T-cell (primary cell): ENCODE data around the gene ITPR1. TPM values are rescaled to one million over a fixed set of nuclear protein-coding genes. Genes with fewer than 3 reads are reported as not detected.

Experiments
- ATAC-seq, 4 experiments: fragments of 200-7000 bp in 3 of 4; fragments of 150-1000 bp in 1 of 4; cut with Tn5 transposase; replicated peaks in 1 of 4; 1 replicate in 3 of 4; 2 replicates in 1 of 4; pipeline ENCODE4 v1.10.0; 2021; ENCODE audit warnings: moderate library complexity in 3 of 4, mild to moderate bottlenecking in 2 of 4, moderate number of reproducible peaks in 1 of 4
- CTCF ChIA-PET, 2 donors: fragments of 300-600 bp; sonication (Branson Sonifier 250); formaldehyde crosslinking; loops; one replicate each; lab custom pipeline; 2022; ENCODE audit warnings: antibody characterized with exemption in 2 of 2; lab: Charles Lee
- POLR2A ChIA-PET, 2 donors: fragments of 300-600 bp; sonication (Branson Sonifier 250); formaldehyde crosslinking; loops; one replicate each; lab custom pipeline; 2022; ENCODE audit warnings: antibody characterized with exemption in 2 of 2; lab: Charles Lee
- DNase-seq, 35 experiments: peaks; one replicate each; pipeline versions ENCODE4 v3.0.0 to v3.0.0-alpha.2; 2013 to 2023
- H3K27ac ChIP-seq: one replicate; pipeline ENCODE4 v1.5.1; 2013; ENCODE audit warnings: low read length
- H3K27me3 ChIP-seq, 2 experiments: replicated peaks in 1 of 2; 1 replicate in 1 of 2; 2 replicates in 1 of 2; pipeline versions ENCODE4 v1.6.1 to v1.7.0; 2013; ENCODE audit warnings: low read length in 1 of 2, mixed read lengths in 1 of 2; ENCODE audit not compliant: control insufficient read depth in 2 of 2, insufficient read depth in 2 of 2; ENCODE audit errors: extremely low read depth in 1 of 2
- H3K36me3 ChIP-seq, 2 donors: 1 replicate in 1 of 2; 2 replicates in 1 of 2; pipeline versions ENCODE4 v1.6.1 to v1.7.0; 2013; ENCODE audit warnings: low read length in 1 of 2; ENCODE audit not compliant: control insufficient read depth in 2 of 2, insufficient read depth in 1 of 2; ENCODE audit errors: extremely low read depth in 1 of 2
- H3K4me1 ChIP-seq, 2 experiments: 1 replicate in 1 of 2; 2 replicates in 1 of 2; pipeline versions ENCODE4 v1.6.1 to v1.7.0; 2013; ENCODE audit warnings: low read length in 2 of 2, mixed read lengths in 1 of 2; ENCODE audit not compliant: insufficient read depth in 2 of 2, control insufficient read depth in 1 of 2; ENCODE audit errors: extremely low read depth in 1 of 2
- H3K4me3 ChIP-seq, 2 donors: 1 replicate in 1 of 2; 2 replicates in 1 of 2; pipeline versions ENCODE4 v1.5.1 to v1.7.0; 2013; ENCODE audit warnings: mild to moderate bottlenecking in 2 of 2, low read length in 1 of 2, moderate library complexity in 1 of 2; ENCODE audit not compliant: control insufficient read depth in 1 of 2; ENCODE audit errors: extremely low read depth in 1 of 2
- H3K9me3 ChIP-seq: 2 replicates; pipeline ENCODE4 v1.7.0; 2013
- H3K27ac Mint-ChIP-seq, 2 donors: one replicate each; pipeline ENCODE4 v1.8.0; 2020 to 2021; ENCODE audit warnings: mild to moderate bottlenecking in 2 of 2, mixed read lengths in 2 of 2
- H3K27me3 Mint-ChIP-seq, 2 donors: one replicate each; pipeline ENCODE4 v1.8.0; 2021 to 2022; ENCODE audit warnings: mixed read lengths in 2 of 2
- H3K36me3 Mint-ChIP-seq: one replicate; pipeline ENCODE4 v1.8.0; 2021; ENCODE audit warnings: mixed read lengths
- H3K4me1 Mint-ChIP-seq, 3 donors: one replicate each; pipeline ENCODE4 v1.8.0; 2020 to 2022; ENCODE audit warnings: mixed read lengths in 3 of 3, mild to moderate bottlenecking in 1 of 3
- H3K4me3 Mint-ChIP-seq, 3 donors: one replicate each; pipeline ENCODE4 v1.8.0; 2020 to 2022; ENCODE audit warnings: mild to moderate bottlenecking in 3 of 3, mixed read lengths in 3 of 3, moderate library complexity in 3 of 3
- H3K9me3 Mint-ChIP-seq, 3 donors: one replicate each; pipeline ENCODE4 v1.8.0; 2020 to 2022; ENCODE audit warnings: mixed read lengths in 3 of 3
- WGBS: methylation state at CpG from one replicate; pipeline ENCODE4 v1.1.5; 2013; ENCODE audit warnings: missing lambda C conversion rate; ENCODE audit not compliant: insufficient coverage; 5-methylcytosine and 5-hydroxymethylcytosine counted together
- total RNA-seq, 35 experiments: library from RNA in 6 of 35; stranded (reverse) in 6 of 35; fragments of 120-200 nt in 1 of 35; gene quantifications; one replicate each; pipeline versions ENCODE4 v1.2.1 to v1.2.4 and lab custom pipeline; 2013 to 2026

ITPR1 gene
- total RNA-seq, 5 donors from 2014 or later (not counting 1 experiment from before 2014, with no cell fraction given), result 53.8 to 105 (median 73.1) TPM

GRCh38 chr3:4841225-4841624 is 348.1 kb downstream of the ITPR1 start:
- H3K27ac ChIP-seq, result no peak overlapping the region
- H3K4me3 ChIP-seq, result no peak overlapping the region
- DNase-seq (no peak), ATAC-seq (no peak)
- no peaks in the 10 kb centered on the region for H3K27me3 ChIP-seq
- peak overlapping the region in 2 of 3 donors; percentile 28 to 32 for H3K4me3 Mint-ChIP-seq
- no peaks in the 10 kb centered on the region for H3K9me3 Mint-ChIP-seq
- CTCF ChIA-PET, result no interaction called here
- H3K27me3 Mint-ChIP-seq, result no peaks in the 10 kb centered on the region
- H3K36me3 Mint-ChIP-seq, result peaks cover 36% of the 10 kb centered on the region
- WGBS, result no CpG with 5 or more reads among the region's 3 CpGs
- POLR2A ChIA-PET, result interaction anchor here in 1 of 2 donors (0.6 kb wide), 1 partner anchor 331 kb away, joined by 3 read pairs; no protein-coding TSS in a partner anchor
- peaks cover 74 to 78% (median 75%) of the 10 kb centered on the region in 3 donors for H3K4me1 Mint-ChIP-seq
- H3K9me3 ChIP-seq, result no peaks in the 10 kb centered on the region
- peak overlapping the region; percentile 85 to 91 for H3K27ac Mint-ChIP-seq
- peaks cover 0 to 12% of the 10 kb centered on the region in 2 donors for H3K36me3 ChIP-seq
- H3K4me1 ChIP-seq, result peaks cover 23 to 33% of the 10 kb centered on the region in 2 experiments

GRCh38 chr3:4841776-4842440 is 348.8 kb downstream of the ITPR1 start:
- WGBS, result 90% methylated on average over 2 of the region's 3 CpGs
- peaks cover 31% of the 10 kb centered on the region for H3K36me3 Mint-ChIP-seq
- ChIA-PET CTCF (no interaction called here), POLR2A (interaction anchor here in 1 of 2 donors (0.6 kb wide), 1 partner anchor 331 kb away, joined by 3 read pairs; no protein-coding TSS in a partner anchor)
- peaks cover 75 to 78% (median 76%) of the 10 kb centered on the region in 3 donors for H3K4me1 Mint-ChIP-seq
- H3K27ac Mint-ChIP-seq, result peak overlapping the region; percentile 85 to 91
- Histone ChIP-seq H3K27ac (no peak overlapping the region), H3K4me1 (peaks cover 23 to 35% of the 10 kb centered on the region in 2 experiments), H3K27me3 (no peaks in the 10 kb centered on the region), H3K36me3 (peaks cover 0 to 12% of the 10 kb centered on the region in 2 donors), H3K4me3 (no peak overlapping the region), H3K9me3 (no peaks in the 10 kb centered on the region)
- ATAC-seq, result peak in 3 of 4 experiments; percentile 45 to 54 (median 50)
- H3K4me3 Mint-ChIP-seq, result peak overlapping the region in 2 of 3 donors; percentile 28 to 32
- H3K9me3 Mint-ChIP-seq, result no peaks in the 10 kb centered on the region
- no peak for DNase-seq
- no peaks in the 10 kb centered on the region for H3K27me3 Mint-ChIP-seq

DNA sequence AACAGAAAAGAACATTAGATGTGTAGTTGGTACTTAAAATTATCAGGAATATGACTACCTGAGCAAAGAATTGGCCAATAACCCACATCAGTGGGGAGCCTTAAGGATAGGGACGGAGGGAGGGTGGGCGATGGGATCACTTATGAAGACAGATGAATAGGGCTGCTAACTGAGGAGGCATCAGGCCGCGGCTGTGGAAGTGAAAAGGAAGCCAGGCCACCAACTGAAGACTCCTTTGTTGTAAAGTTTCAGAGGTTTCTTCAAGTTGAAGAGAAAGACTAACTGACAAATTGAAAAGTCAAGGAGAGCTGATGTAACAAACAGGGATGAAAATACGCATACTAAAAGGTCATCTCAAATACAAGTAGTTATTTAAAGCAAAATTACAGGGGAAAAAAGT is 350.5 kb downstream of the ITPR1 start:
- peak overlapping the region in 1 of 3 donors; percentile 27 for H3K4me3 Mint-ChIP-seq
- no peaks in the 10 kb centered on the region for H3K27me3 Mint-ChIP-seq
- H3K27ac ChIP-seq, result no peak overlapping the region
- peak overlapping the region; percentile 49 to 86 for H3K27ac Mint-ChIP-seq
- DNase-seq, result no peak
- no peaks in the 10 kb centered on the region for H3K9me3 Mint-ChIP-seq
- H3K9me3 ChIP-seq, result no peaks in the 10 kb centered on the region
- H3K36me3 Mint-ChIP-seq, result peaks cover 16% of the 10 kb centered on the region
- no peak overlapping the region for H3K4me3 ChIP-seq
- H3K27me3 ChIP-seq, result no peaks in the 10 kb centered on the region
- peaks cover 0 to 2% of the 10 kb centered on the region in 2 donors for H3K36me3 ChIP-seq
- H3K4me1 ChIP-seq, result peaks cover 25 to 45% of the 10 kb centered on the region in 2 experiments
- no CpG with 5 or more reads among the region's 5 CpGs for WGBS
- ChIA-PET POLR2A (interaction anchor here (0.6 to 1.1 kb wide), 4 partner anchors 8 to 22 kb away, joined by 4 to 5 read pairs (median 4); no protein-coding TSS in a partner anchor), CTCF (interaction anchor here in 1 of 2 donors (1.5 kb wide), 1 partner anchor 140 kb away, joined by 3 read pairs; no protein-coding TSS in a partner anchor)
- peaks cover 78 to 84% (median 81%) of the 10 kb centered on the region in 3 donors for H3K4me1 Mint-ChIP-seq
- ATAC-seq, result no peak

GRCh38 chr3:4845882-4846281 is 352.7 kb downstream of the ITPR1 start:
- Mint-ChIP-seq H3K9me3 (no peaks in the 10 kb centered on the region), H3K4me1 (peaks cover 94 to 96% (median 95%) of the 10 kb centered on the region in 3 donors), H3K27me3 (no peaks in the 10 kb centered on the region), H3K4me3 (peak overlapping the region; percentile 2 to 65 (median 25)), H3K36me3 (peaks cover 13% of the 10 kb centered on the region), H3K27ac (peak overlapping the region; percentile 84 to 91)
- ChIA-PET POLR2A (no interaction called here), CTCF (no interaction called here)
- Histone ChIP-seq H3K27me3 (no peaks in the 10 kb centered on the region), H3K4me1 (peaks cover 32 to 63% of the 10 kb centered on the region in 2 experiments), H3K4me3 (no peak overlapping the region), H3K27ac (peak overlapping the region; percentile 70), H3K36me3 (no peaks in the 10 kb centered on the region), H3K9me3 (no peaks in the 10 kb centered on the region)
- ATAC-seq, result peak; percentile 69 to 81 (median 74)
- peak in 1 of 35 experiments; percentile 78 for DNase-seq
- WGBS, result no CpG with 5 or more reads among the region's 3 CpGs

GRCh38 chr3:4846543-4846942 is 353.4 kb downstream of the ITPR1 start:
- Histone ChIP-seq H3K4me3 (no peak overlapping the region), H3K4me1 (peaks cover 31 to 64% of the 10 kb centered on the region in 2 experiments), H3K27me3 (no peaks in the 10 kb centered on the region), H3K36me3 (no peaks in the 10 kb centered on the region), H3K27ac (peak overlapping the region; percentile 70), H3K9me3 (no peaks in the 10 kb centered on the region)
- DNase-seq (no peak), ATAC-seq (no peak)
- H3K9me3 Mint-ChIP-seq, result no peaks in the 10 kb centered on the region
- peaks cover 12% of the 10 kb centered on the region for H3K36me3 Mint-ChIP-seq
- no peaks in the 10 kb centered on the region for H3K27me3 Mint-ChIP-seq
- H3K27ac Mint-ChIP-seq, result peak overlapping the region; percentile 53 to 68
- H3K4me3 Mint-ChIP-seq, result no peak overlapping the region
- WGBS, result 100% methylated on average over 1 of the region's 4 CpGs
- POLR2A ChIA-PET, result interaction anchor here (0.6 to 0.7 kb wide), 2 partner anchors 35 to 136 kb away, joined by 3 read pairs; no protein-coding TSS in a partner anchor
- CTCF ChIA-PET, result no interaction called here
- H3K4me1 Mint-ChIP-seq, result peaks cover 94 to 96% (median 95%) of the 10 kb centered on the region in 3 donors

- no peak overlapping the region for H3K4me3 ChIP-seq
- WGBS, result no CpG with 5 or more reads among the region's 6 CpGs
- H3K27ac Mint-ChIP-seq, result peak overlapping the region; percentile 93 to 96
- peaks cover 87 to 90% (median 90%) of the 10 kb centered on the region in 3 donors for H3K4me1 Mint-ChIP-seq
- no peaks in the 10 kb centered on the region for H3K9me3 ChIP-seq
- H3K9me3 Mint-ChIP-seq, result no peaks in the 10 kb centered on the region
- peak overlapping the region in 1 of 3 donors; percentile 68 for H3K4me3 Mint-ChIP-seq
- H3K27me3 ChIP-seq, result no peaks in the 10 kb centered on the region
- ATAC-seq, result no peak
- no peaks in the 10 kb centered on the region for H3K36me3 ChIP-seq
- ChIA-PET POLR2A (no interaction called here), CTCF (no interaction called here)
- peak overlapping the region; percentile 94 for H3K27ac ChIP-seq
- H3K4me1 ChIP-seq, result peaks cover 26 to 60% of the 10 kb centered on the region in 2 experiments
- DNase-seq, result no peak
- no peaks in the 10 kb centered on the region for H3K27me3 Mint-ChIP-seq
- peaks cover 5% of the 10 kb centered on the region for H3K36me3 Mint-ChIP-seq
Observed at GRCh38 chr3:4848176-4848825, 355.2 kb downstream of the ITPR1 start.
